Calu3 (cell line): Measurements from ENCODE around the gene CNTROB. TPM values are rescaled to one million over a fixed set of nuclear protein-coding genes. Genes with fewer than 3 reads are reported as not detected.

Source experiments
- BruUV-seq: library from RNA; stranded (reverse); fragments of 400-500 nt; replicated peaks from 2 replicates; lab custom pipeline; 2021; lab: Mats Ljungman, UMichigan
- CTCF ChIA-PET: fragments of 300-600 bp; sonication (Branson Sonifier 250); formaldehyde crosslinking; loops from one replicate; lab custom pipeline; 2022; ENCODE audit warnings: antibody characterized with exemption; lab: Charles Lee
- DNase-seq: peaks from one replicate; pipeline ENCODE4 v3.0.0; 2022
- H3K27ac Mint-ChIP-seq: one replicate; pipeline ENCODE4 v1.8.0; 2022; ENCODE audit warnings: mixed read lengths; ENCODE audit not compliant: unreplicated experiment
- H3K27me3 Mint-ChIP-seq: one replicate; pipeline ENCODE4 v1.8.0; 2022; ENCODE audit warnings: mixed read lengths; ENCODE audit not compliant: unreplicated experiment
- H3K36me3 Mint-ChIP-seq: one replicate; pipeline ENCODE4 v1.8.0; 2022; ENCODE audit warnings: mild to moderate bottlenecking, moderate library complexity, mixed read lengths; ENCODE audit not compliant: insufficient read depth, unreplicated experiment
- H3K4me1 Mint-ChIP-seq: one replicate; pipeline ENCODE4 v1.8.0; 2022; ENCODE audit warnings: mild to moderate bottlenecking, low read depth, mixed read lengths; ENCODE audit not compliant: unreplicated experiment
- H3K4me3 Mint-ChIP-seq: one replicate; pipeline ENCODE4 v1.8.0; 2022; ENCODE audit warnings: mild to moderate bottlenecking, low read depth, moderate library complexity, mixed read lengths; ENCODE audit not compliant: unreplicated experiment
- H3K9me3 Mint-ChIP-seq: one replicate; pipeline ENCODE4 v1.8.0; 2022; ENCODE audit warnings: low read depth, mixed read lengths; ENCODE audit not compliant: unreplicated experiment
- intact Hi-C: fragments of 100-400 bp; cut with micrococcal nuclease; formaldehyde crosslinking; loops from one replicate; pipeline ENCODE4 v1.10.0; 2022; ENCODE audit not compliant: unreplicated experiment
- total RNA-seq: library from RNA; stranded (reverse); gene quantifications from 2 replicates; pipeline ENCODE4 v1.2.3, GENCODE V29; 2022
- TF ChIP-seq, protein P1 (sequence below): fragments of 200-600 bp; IDR thresholded peaks from one replicate; pipeline ENCODE4 v1.8.0; 2022; ENCODE audit warnings: antibody characterized with exemption; ENCODE audit not compliant: unreplicated experiment

CNTROB gene
- total RNA-seq, 1 experiment from 2014 or later, result 28.2 TPM

DNA sequence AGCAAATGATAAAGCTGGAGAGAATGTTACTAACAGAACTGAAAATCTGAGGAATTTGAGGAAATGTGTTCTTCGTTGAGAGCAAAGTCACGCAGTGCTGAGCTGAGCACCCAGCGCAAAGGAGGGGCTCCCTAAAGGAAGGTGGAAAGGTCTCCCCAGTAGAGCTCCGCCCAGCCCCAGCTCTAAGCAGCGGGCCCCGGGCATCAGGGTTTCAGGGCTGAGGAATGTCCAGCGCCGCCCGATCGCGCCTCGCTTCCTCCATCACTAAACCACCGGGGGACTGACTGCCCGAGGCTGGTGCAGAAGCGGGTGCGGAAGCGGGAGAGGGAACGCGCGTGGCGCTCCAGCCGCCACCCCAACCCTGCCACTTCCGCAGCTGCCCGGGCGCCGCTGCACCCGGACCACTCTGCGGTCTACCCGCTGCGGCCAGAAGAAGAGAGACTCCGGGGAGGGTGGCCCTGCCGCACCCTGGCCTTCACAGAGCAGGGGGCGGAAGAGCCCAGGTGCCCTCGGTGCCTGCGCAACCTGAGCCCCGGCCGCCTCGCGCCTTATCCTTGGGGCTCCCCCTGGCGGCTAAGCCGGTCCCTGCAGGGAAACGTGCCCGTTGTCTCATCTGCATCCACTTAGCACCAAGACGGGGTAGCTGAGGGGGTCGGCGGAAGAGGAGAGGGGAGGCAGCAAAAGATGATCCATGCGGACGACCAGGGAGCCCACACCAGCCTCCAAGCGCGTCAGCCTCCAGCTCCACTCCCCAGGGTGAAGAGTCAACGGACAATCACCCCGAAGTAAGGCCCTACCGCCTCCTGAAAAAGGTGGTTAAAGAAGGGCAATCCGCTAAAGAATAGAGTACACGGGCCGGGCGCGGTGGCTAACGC is 58.0 kb downstream of the CNTROB start:
- intact Hi-C loops, result loop anchor here (2.0 kb wide), 3 partner anchors 77 to 133 kb away; partner anchors contain the start of gene NAA38
- TF ChIP-seq, protein P1, sequence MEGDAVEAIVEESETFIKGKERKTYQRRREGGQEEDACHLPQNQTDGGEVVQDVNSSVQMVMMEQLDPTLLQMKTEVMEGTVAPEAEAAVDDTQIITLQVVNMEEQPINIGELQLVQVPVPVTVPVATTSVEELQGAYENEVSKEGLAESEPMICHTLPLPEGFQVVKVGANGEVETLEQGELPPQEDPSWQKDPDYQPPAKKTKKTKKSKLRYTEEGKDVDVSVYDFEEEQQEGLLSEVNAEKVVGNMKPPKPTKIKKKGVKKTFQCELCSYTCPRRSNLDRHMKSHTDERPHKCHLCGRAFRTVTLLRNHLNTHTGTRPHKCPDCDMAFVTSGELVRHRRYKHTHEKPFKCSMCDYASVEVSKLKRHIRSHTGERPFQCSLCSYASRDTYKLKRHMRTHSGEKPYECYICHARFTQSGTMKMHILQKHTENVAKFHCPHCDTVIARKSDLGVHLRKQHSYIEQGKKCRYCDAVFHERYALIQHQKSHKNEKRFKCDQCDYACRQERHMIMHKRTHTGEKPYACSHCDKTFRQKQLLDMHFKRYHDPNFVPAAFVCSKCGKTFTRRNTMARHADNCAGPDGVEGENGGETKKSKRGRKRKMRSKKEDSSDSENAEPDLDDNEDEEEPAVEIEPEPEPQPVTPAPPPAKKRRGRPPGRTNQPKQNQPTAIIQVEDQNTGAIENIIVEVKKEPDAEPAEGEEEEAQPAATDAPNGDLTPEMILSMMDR, result peak; percentile 76
- H3K27ac Mint-ChIP-seq, result no peak overlapping the region
- H3K27me3 Mint-ChIP-seq, result peaks cover 18% of the 10 kb centered on the region
- H3K4me3 Mint-ChIP-seq, result peak overlapping the region; percentile 71
- CTCF ChIA-PET, result interaction anchor here (0.5 to 1.6 kb wide), 6 partner anchors 43 to 411 kb away, joined by 3 to 5 read pairs (median 4); partner anchors contain the start of genes CD68, CHD3, CYB5D1 and NAA38
- H3K9me3 Mint-ChIP-seq, result no peaks in the 10 kb centered on the region
- peak; percentile 89 for DNase-seq
- peaks cover 5% of the 10 kb centered on the region for H3K36me3 Mint-ChIP-seq
- no TSS peak for BruUV-seq
- no peaks in the 10 kb centered on the region for H3K4me1 Mint-ChIP-seq

DNA sequence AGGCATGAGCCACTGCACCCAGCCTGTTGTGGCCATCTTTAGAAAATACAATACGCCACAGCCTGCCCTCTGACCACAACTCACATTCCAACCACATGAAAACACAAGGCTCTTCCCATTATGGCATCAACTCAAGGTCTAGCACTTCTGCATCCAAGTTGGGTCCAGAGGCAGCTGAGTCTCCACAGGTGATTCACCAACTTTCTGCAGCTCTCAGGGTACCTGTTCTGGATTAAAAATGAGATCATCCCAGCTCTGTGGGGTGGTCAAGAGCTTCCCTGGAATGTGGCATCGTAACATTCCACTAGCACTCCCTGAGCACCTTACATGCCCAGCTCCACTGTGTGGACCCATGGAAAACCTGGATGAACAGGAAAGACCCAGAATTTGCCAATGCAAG is 60.5 kb downstream of the CNTROB start:
- Mint-ChIP-seq H3K9me3 (no peaks in the 10 kb centered on the region), H3K4me3 (no peak overlapping the region), H3K27ac (no peak overlapping the region), H3K27me3 (peaks cover 9% of the 10 kb centered on the region), H3K4me1 (no peaks in the 10 kb centered on the region), H3K36me3 (peaks cover 2% of the 10 kb centered on the region)
- CTCF ChIA-PET, result no interaction called here
- no TSS peak for BruUV-seq
- no peak for DNase-seq
- intact Hi-C loops, result no loop called here
- TF ChIP-seq, protein P1, result no peak

DNA sequence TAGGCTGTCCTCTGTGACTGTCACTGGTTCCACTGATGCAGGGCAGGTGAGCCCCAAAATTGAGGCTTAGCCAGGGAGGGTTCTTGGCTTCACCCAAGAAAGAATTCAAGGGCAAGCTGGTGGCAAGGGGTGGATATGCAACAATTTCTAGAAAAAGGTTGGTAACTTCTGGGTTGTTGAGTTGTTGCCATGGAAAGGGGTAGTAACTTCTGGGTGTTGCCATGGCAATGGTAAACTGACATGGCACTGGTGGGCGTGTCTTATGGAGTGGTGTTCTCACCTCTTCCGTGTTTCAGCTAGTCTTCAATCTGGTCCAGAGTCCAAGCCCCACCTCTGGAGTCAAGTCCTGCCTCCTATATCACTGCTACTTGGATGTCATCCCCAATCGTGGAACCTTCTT is 60.9 kb downstream of the CNTROB start:
- Mint-ChIP-seq H3K9me3 (no peaks in the 10 kb centered on the region), H3K36me3 (no peaks in the 10 kb centered on the region), H3K27me3 (peaks cover 5% of the 10 kb centered on the region), H3K27ac (no peak overlapping the region), H3K4me1 (no peaks in the 10 kb centered on the region), H3K4me3 (no peak overlapping the region)
- CTCF ChIA-PET, result no interaction called here
- intact Hi-C loops, result no loop called here
- peak; percentile 19 for DNase-seq
- no TSS peak for BruUV-seq
- TF ChIP-seq, protein P1, result no peak

DNA sequence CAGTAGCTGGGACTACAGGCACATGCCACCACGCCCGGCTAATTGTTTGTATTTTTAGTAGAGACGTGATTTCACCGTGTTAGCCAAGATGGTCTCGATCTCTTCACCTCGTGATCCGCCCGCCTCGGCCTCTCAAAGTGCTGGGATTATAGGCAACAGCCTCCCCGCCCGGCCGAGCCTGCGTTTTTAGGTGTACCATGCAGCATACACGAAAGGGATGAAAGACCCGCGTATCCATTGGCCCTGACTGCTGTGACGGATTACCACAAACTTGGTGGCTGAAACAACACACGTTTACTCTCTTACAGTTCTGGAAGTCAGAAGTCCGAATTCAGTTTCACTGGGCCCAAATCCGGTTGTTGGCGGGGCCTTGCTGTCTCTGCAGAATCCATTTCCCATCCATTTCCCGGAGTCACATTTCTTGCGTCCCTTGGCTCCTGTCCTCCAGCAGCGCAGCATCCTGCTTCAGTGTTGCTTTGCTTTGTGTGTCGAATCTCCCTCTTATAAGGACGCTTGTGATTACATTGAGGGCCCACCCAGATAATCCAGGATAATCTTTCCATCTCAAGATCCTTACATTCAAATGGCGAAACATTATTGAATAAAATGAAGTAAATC is 62.1 kb downstream of the CNTROB start:
- Mint-ChIP-seq H3K36me3 (no peaks in the 10 kb centered on the region), H3K9me3 (no peaks in the 10 kb centered on the region), H3K27me3 (no peaks in the 10 kb centered on the region), H3K27ac (no peak overlapping the region), H3K4me1 (no peaks in the 10 kb centered on the region), H3K4me3 (no peak overlapping the region)
- TF ChIP-seq, protein P1, result no peak
- intact Hi-C loops, result no loop called here
- BruUV-seq, result no TSS peak
- CTCF ChIA-PET, result no interaction called here
- no peak for DNase-seq
